Activated B cell treated with CpG ODN at 0.5 μM for 24 hours (primary cell): Measurements from ENCODE around the gene HOXC11. TPM values are rescaled to one million over a fixed set of nuclear protein-coding genes. Genes with fewer than 3 reads are reported as not detected.

Experiments used
- ATAC-seq: fragments of 200-7000 bp; cut with Tn5 transposase; one replicate; pipeline ENCODE4 v1.10.0; 2021; ENCODE audit warnings: low read depth, mild to moderate bottlenecking, moderate library complexity
- CTCF ChIA-PET: fragments of 350-600 bp; sonication (Branson Sonifier 250); formaldehyde crosslinking; loops from one replicate; lab custom pipeline; 2021; ENCODE audit warnings: antibody characterized with exemption; lab: Charles Lee
- POLR2A ChIA-PET: fragments of 350-600 bp; sonication (Branson Sonifier 250); formaldehyde crosslinking; loops from one replicate; lab custom pipeline; 2021; ENCODE audit warnings: antibody characterized with exemption; lab: Charles Lee
- DNase-seq: peaks from one replicate; pipeline ENCODE4 v3.0.0; 2022
- H3K27ac Mint-ChIP-seq: one replicate; pipeline ENCODE4 v1.8.0; 2020; ENCODE audit warnings: mixed read lengths
- H3K27me3 Mint-ChIP-seq: one replicate; pipeline ENCODE4 v1.8.0; 2021; ENCODE audit warnings: mixed read lengths
- H3K36me3 Mint-ChIP-seq: one replicate; pipeline ENCODE4 v1.8.0; 2021; ENCODE audit warnings: low read depth, mixed read lengths
- H3K4me1 Mint-ChIP-seq: one replicate; pipeline ENCODE4 v1.8.0; 2021; ENCODE audit warnings: mixed read lengths
- H3K4me3 Mint-ChIP-seq: one replicate; pipeline ENCODE4 v1.8.0; 2020; ENCODE audit warnings: mild to moderate bottlenecking, mixed read lengths
- H3K9me3 Mint-ChIP-seq: one replicate; pipeline ENCODE4 v1.8.0; 2020; ENCODE audit warnings: mixed read lengths
- CTCF ChIP-seq: fragments of 200-600 bp; IDR thresholded peaks from one replicate; pipeline ENCODE4 v1.8.0; 2022; ENCODE audit warnings: antibody characterized with exemption, mild to moderate bottlenecking
- intact Hi-C: fragments of 100-400 bp; cut with micrococcal nuclease; formaldehyde crosslinking; loops from one replicate; pipeline ENCODE4 v1.15.1; 2024
- total RNA-seq: library from RNA; stranded (reverse); gene quantifications from 2 replicates; pipeline ENCODE4 v1.2.3, GENCODE V29; 2022

The HOXC11 gene
- total RNA-seq, 1 donor from 2014 or later: not detected

- intact Hi-C loops: no loop called here
- no peaks in the 10 kb centered on the region for H3K36me3 Mint-ChIP-seq
- ATAC-seq (no peak), DNase-seq (no peak)
- CTCF ChIA-PET: no interaction called here
- peaks cover 57% of the 10 kb centered on the region for H3K27me3 Mint-ChIP-seq
- POLR2A ChIA-PET: no interaction called here
- H3K4me3 Mint-ChIP-seq: peak overlapping the region; percentile 15
- peaks cover 25% of the 10 kb centered on the region for H3K4me1 Mint-ChIP-seq
- no peak overlapping the region for H3K27ac Mint-ChIP-seq
- H3K9me3 Mint-ChIP-seq: no peaks in the 10 kb centered on the region
- TF ChIP-seq CTCF: no peak
Observed at GRCh38 chr12:54021432-54022013, 48.6 kb downstream of the HOXC11 start.

- POLR2A ChIA-PET: interaction anchor here (0.6 to 1.2 kb wide), 2 partner anchors 14 to 32 kb away, joined by 3 to 9 read pairs; partner anchors contain the start of gene HOXC8
- Mint-ChIP-seq H3K27ac (no peak overlapping the region), H3K9me3 (no peaks in the 10 kb centered on the region), H3K36me3 (no peaks in the 10 kb centered on the region), H3K4me1 (peaks cover 18% of the 10 kb centered on the region), H3K27me3 (peaks cover 62% of the 10 kb centered on the region), H3K4me3 (no peak overlapping the region)
- DNase-seq: no peak
- TF ChIP-seq CTCF: no peak
- CTCF ChIA-PET: interaction anchor here (0.6 kb wide), 1 partner anchor 178 kb away, joined by 3 read pairs; no protein-coding TSS in a partner anchor
- intact Hi-C loops: no loop called here
- ATAC-seq: no peak
Observed at GRCh38 chr12:54022960-54023884, 50.3 kb downstream of the HOXC11 start.

GRCh38 chr12:54024127-54024526 lies 51.2 kb downstream of the HOXC11 start:
- CTCF ChIA-PET: no interaction called here
- TF ChIP-seq CTCF: no peak

GRCh38 chr12:54024581-54025305 lies 51.8 kb downstream of the HOXC11 start:
- intact Hi-C loops: no loop called here
- H3K9me3 Mint-ChIP-seq: no peaks in the 10 kb centered on the region
- no peak for ATAC-seq
- H3K27me3 Mint-ChIP-seq: peaks cover 68% of the 10 kb centered on the region
- ChIA-PET CTCF (no interaction called here), POLR2A (no interaction called here)
- H3K4me1 Mint-ChIP-seq: peaks cover 18% of the 10 kb centered on the region
- no peak overlapping the region for H3K4me3 Mint-ChIP-seq
- H3K27ac Mint-ChIP-seq: no peak overlapping the region
- no peak for DNase-seq
- no peak for TF ChIP-seq CTCF
- H3K36me3 Mint-ChIP-seq: no peaks in the 10 kb centered on the region

More at GRCh38 chr12:54024127-54024526, 51.2 kb downstream of the HOXC11 start:
- intact Hi-C loops: no loop called here
- no peaks in the 10 kb centered on the region for H3K9me3 Mint-ChIP-seq
- POLR2A ChIA-PET: interaction anchor here (0.6 to 1.2 kb wide), 2 partner anchors 15 to 33 kb away, joined by 3 to 9 read pairs; partner anchors contain the start of gene HOXC8
- no peak for DNase-seq
- H3K4me1 Mint-ChIP-seq: peaks cover 17% of the 10 kb centered on the region
- H3K4me3 Mint-ChIP-seq: no peak overlapping the region
- peaks cover 67% of the 10 kb centered on the region for H3K27me3 Mint-ChIP-seq
- H3K27ac Mint-ChIP-seq: no peak overlapping the region
- H3K36me3 Mint-ChIP-seq: no peaks in the 10 kb centered on the region
- ATAC-seq: no peak
